Mononuclear cell (primary cell): ENCODE measurements around the gene ELMO2. TPM values are rescaled to one million over a fixed set of nuclear protein-coding genes. Genes with fewer than 3 reads are reported as not detected.
A peak's percentile ranks its signal among the peaks of the same experiment; 100 is the strongest.

Experiments used
- H3K27me3 ChIP-seq: 2 replicates; pipeline ENCODE4 v1.6.0; 2011; ENCODE audit warnings: low read length, control low read depth; ENCODE audit not compliant: insufficient read depth
- H3K4me1 ChIP-seq: 2 replicates; pipeline ENCODE4 v1.5.1; 2011; ENCODE audit warnings: mild to moderate bottlenecking, low read length, control low read depth; ENCODE audit not compliant: insufficient read depth
- H3K4me3 ChIP-seq: 2 replicates; pipeline ENCODE4 v1.5.1; 2011; ENCODE audit warnings: mild to moderate bottlenecking, low read length, moderate library complexity
- H3K9me3 ChIP-seq: 2 replicates; pipeline ENCODE4 v1.5.1; 2011; ENCODE audit warnings: low read depth, mild to moderate bottlenecking, control low read depth, low read length
- total RNA-seq: library from RNA; depleted of rRNA; stranded (reverse); fragments of >200 nt; gene quantifications from one replicate; pipeline ENCODE4 v1.2.3, GENCODE V29; 2012

Gene ELMO2
- total RNA-seq, 1 donor: 59.9 TPM

DNA sequence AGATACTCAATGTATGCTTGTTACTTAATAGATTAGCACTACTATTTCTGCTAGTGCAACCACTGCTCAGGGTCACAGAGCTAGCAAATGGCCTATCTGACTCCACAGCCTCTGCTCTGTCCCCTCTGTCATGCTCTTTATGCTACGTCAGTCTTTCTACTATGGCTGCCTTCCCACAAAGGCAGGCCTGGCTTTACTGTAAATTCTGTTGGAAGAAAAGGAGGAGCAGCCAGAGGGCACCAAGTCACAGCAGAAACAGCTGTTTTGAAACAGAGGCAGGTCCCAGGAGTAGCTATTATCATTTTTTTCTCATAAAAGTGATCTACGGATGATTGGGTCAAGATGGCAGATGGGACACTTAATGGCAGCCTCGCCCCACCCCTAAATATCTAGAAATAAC lies 10.0 kb upstream of the ELMO2 start:
- H3K9me3 ChIP-seq: no peaks in the 10 kb centered on the region
- no peak overlapping the region for H3K4me3 ChIP-seq
- no peaks in the 10 kb centered on the region for H3K27me3 ChIP-seq
- H3K4me1 ChIP-seq: no peaks in the 10 kb centered on the region

DNA sequence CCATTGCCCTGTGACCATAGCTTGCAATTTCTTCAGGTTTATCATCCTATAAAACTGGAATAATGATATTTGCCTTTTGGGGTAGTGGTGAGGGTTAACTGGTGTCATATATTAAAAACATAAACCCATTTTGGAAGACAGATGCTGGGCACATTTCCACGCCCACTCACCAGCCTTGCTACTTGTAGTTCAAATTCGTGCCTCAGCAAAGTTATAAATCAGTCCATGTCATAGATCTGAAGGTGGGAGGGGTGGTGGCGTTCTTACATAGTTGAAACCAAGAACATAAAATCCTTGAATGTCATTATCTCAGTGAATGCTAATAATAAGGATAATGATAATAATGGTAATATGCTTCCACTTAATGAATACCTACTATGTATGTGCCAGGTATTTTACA lies 9.4 kb upstream of the ELMO2 start:
- no peaks in the 10 kb centered on the region for H3K27me3 ChIP-seq
- no peak overlapping the region for H3K4me3 ChIP-seq
- peaks cover 2% of the 10 kb centered on the region for H3K4me1 ChIP-seq
- no peaks in the 10 kb centered on the region for H3K9me3 ChIP-seq

DNA sequence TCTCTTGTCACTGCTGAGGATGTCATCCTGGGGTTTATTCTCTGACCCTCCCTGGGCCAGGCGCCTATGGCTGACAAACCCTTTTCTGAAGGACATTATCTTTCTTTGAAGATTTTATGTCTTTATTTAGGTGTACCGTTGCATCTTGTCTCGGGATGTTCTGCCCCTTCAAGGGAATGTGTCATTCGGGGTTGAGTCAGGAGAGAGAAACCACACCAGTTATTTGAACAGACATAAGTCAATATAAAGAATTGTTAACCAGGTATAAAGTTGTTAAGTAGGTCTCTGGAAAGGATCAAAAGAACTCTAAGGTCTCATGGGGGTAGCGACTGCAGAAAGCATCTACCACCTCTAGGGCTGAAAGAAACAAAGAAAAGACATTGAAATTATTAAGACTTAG lies 8.2 kb upstream of the ELMO2 start:
- Histone ChIP-seq H3K9me3 (no peaks in the 10 kb centered on the region), H3K4me3 (no peak overlapping the region), H3K27me3 (no peaks in the 10 kb centered on the region), H3K4me1 (peaks cover 5% of the 10 kb centered on the region)

DNA sequence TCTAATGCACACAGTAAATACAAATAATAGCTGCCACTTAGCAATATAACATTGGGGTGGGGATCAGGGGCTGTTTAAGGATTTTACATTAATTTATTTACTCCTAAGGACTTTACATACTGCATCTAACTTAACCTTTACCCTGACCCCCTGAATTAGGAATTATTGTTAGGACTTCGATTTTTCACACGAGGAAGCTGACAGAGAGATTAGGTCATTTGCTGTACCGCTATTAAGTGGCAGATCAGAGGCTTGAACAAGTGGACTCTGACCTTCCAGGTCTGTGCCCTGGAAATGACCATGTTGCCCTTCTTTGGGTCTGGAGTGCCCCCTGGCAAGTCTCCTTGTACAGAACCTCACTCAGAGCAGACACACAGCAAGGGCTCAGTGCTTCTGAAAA lies 5.2 kb upstream of the ELMO2 start:
- no peaks in the 10 kb centered on the region for H3K27me3 ChIP-seq
- H3K9me3 ChIP-seq: no peaks in the 10 kb centered on the region
- no peak overlapping the region for H3K4me3 ChIP-seq
- peaks cover 14% of the 10 kb centered on the region for H3K4me1 ChIP-seq

DNA sequence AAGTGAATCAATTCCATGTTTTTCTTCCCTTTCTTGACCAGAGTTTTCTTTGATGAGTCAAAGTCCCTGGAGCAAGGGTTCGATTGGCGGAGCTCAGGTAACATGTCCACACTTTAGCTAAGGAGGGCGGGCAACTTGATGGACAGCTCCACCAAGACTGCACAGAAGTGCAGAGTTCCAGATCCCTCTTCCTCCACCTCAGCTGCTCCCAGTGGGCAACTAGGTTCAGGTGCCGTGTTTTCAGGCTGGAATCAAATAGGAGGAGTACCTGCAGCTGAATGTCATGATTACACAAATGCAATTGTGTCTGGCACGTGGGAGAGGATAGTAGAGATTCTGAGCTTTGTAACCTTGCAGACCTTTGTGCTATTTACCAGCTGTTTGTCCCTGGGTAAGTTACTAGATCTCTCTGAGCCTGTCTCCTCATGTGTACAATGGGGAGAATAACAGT lies 1.9 kb upstream of the ELMO2 start:
- H3K4me1 ChIP-seq: peaks cover 39% of the 10 kb centered on the region
- H3K27me3 ChIP-seq: no peaks in the 10 kb centered on the region
- H3K9me3 ChIP-seq: no peaks in the 10 kb centered on the region
- H3K4me3 ChIP-seq: no peak overlapping the region

DNA sequence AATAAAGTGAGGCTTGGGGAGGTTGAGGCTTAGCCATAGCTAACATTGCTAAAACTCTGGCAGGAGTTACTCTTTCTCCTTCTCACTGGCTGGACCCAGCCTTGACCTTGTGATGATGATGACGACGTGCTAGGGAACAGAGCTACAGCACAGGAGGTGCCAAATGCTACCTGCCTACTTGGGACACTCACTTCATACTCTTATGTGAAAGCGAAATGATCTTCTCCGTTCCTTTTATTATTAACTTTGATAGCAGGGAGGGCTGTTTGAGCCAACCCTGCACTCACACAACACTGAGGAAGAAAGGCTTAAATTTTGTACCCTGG lies 1.2 kb upstream of the ELMO2 start:
- Histone ChIP-seq H3K4me1 (peaks cover 45% of the 10 kb centered on the region), H3K27me3 (no peaks in the 10 kb centered on the region), H3K9me3 (no peaks in the 10 kb centered on the region), H3K4me3 (no peak overlapping the region)

DNA sequence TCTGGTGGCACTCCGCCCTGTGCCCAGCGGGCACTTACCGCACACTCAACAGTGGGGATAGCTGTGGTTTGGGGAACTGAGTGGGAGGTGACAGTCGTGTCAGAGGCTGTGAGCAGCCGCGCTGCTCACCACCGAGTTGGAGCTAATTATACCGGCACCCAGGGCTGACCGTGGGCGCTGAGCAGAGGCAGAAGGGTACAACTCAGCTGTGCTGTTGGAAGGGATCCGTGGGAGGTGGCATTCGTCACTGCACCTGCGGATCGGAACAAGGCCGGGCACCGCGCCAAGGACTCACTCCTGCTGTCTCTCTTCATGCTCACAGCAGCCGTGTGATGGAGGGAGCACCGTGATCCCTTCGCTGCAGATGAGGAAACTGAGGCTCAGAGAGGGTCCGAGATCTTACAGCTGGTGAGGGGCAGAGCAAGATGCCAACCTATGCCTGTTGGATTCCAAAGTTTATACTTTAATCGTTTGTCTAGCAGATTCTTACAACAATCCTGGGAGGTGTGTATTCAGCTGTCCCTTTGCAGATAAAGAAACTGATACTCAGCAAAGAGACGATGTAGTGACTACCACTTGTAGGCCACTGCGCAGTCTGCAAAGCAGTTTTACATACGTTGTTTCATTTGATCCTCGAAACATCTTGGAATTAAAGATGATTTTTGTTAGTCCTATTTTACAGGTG lies 713 bp upstream of the ELMO2 start:
- no peaks in the 10 kb centered on the region for H3K9me3 ChIP-seq
- H3K27me3 ChIP-seq: no peaks in the 10 kb centered on the region
- peak overlapping the region; percentile 90 for H3K4me3 ChIP-seq
- H3K4me1 ChIP-seq: peaks cover 51% of the 10 kb centered on the region

DNA sequence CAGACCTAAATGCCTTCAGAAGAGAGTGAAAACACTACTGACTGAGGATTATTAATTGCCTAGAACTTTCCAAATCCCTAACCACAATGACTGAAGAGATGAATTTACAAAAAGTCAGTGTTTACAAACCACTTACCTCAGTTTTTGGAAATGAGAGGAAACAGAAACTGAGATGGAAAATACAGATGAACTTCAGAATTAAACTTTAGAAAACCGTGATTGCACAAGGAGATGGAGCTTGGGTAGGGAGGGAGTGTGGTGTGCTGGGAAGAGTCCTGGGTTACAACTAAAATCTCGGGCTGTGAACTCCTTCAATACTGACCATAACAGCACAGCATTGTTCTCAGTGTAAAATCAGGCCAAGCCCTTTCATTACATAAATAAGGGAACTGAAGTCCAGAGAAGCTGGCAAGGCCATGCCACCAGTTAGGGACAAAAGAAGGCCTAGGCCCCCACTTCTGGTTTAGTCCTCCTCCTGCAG lies 4.0 kb downstream of the ELMO2 start:
- Histone ChIP-seq H3K9me3 (no peaks in the 10 kb centered on the region), H3K4me3 (no peak overlapping the region), H3K27me3 (no peaks in the 10 kb centered on the region), H3K4me1 (peaks cover 85% of the 10 kb centered on the region)

DNA sequence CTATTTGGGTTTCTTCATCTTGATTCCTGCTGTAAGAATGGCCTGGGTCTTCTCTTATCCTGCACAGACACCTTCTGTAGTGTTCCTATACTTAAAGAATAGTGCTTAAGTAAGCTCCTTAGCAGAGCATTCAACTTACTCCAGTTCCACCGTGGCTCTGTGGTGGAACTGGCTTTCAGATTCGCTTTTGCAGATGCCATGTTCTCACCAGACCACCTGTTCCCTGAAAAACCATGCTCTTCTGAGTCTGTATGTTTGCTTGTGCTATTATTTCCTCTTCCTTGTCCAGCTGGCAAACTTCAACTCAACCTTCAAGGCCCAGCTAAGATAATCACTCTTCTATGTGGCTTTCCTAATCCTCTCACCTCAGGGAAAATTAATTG lies 4.9 kb downstream of the ELMO2 start:
- H3K4me1 ChIP-seq: peaks cover 88% of the 10 kb centered on the region
- no peaks in the 10 kb centered on the region for H3K9me3 ChIP-seq
- H3K4me3 ChIP-seq: no peak overlapping the region
- H3K27me3 ChIP-seq: no peaks in the 10 kb centered on the region

DNA sequence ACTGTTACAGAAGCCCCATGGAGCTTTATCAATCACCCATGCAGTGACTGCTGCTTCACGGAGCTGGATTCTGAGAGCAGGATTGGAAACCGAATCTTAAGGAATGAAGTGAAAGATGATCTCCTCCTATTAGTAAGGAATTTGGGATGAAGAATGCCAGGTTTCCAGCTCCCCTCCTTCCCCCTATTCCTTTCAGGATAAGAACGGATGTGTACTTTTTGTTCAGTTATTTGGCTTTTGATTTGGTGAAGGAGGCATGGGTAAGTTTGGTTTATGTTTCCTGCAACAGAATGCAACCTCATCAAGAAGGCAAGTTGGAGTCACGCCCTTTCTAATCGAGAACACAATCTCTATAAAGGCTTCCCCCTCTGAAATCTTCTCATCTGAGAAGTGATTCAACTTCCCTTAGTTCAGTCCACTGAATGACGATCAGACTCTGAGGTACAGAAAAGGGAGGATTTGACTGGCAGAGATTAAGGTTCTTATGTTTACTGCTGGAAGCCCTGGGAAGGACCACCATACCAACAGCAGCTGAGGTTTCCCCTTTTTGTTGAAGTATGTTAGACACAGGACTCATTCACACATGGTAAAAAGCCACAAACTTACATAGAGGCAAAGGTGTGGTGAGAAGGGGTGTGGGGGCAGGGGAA lies 5.5 kb downstream of the ELMO2 start:
- Histone ChIP-seq H3K27me3 (no peaks in the 10 kb centered on the region), H3K4me1 (peaks cover 94% of the 10 kb centered on the region), H3K9me3 (no peaks in the 10 kb centered on the region), H3K4me3 (no peak overlapping the region)

DNA sequence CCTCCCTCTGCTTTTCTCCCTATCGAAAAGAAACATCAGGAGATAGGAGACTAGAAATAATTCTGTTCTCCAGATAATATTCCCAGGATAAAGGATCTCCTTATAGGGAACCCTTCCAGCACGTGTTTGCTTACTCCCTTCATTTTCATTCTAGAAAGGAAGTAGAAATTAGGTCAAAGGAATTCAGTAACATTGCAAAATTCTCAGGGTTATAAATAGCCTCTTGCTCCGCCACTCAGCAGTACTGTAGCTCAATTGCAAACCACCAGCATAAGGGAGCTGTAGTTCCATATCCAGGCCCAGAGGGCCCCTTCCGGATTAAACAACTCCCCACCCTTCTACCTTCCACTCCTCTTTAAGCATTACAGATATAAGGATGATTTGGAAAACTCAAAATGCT lies 6.2 kb downstream of the ELMO2 start:
- H3K4me1 ChIP-seq: peaks cover 94% of the 10 kb centered on the region
- no peak overlapping the region for H3K4me3 ChIP-seq

DNA sequence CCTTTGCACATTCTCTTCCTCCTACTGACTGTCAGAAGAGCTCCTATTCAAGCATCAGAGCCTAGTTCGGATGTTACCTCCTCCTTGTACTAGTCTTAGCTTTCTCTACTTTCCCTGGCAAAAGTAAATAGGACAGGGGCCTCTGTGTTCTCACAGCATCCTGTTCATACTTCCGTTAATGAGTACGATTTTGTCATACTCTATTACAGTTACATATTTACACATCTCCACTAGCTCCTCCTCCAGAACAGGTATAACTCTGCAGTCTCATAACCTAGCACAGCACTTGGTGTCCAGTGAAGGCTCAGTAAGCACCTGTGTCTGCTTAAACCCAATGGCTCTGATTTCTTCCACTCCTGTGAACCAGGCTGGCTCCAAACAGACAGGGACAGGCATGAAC lies 7.0 kb downstream of the ELMO2 start:
- Histone ChIP-seq H3K27me3 (no peaks in the 10 kb centered on the region), H3K4me1 (peaks cover 95% of the 10 kb centered on the region), H3K9me3 (no peaks in the 10 kb centered on the region), H3K4me3 (no peak overlapping the region)

More for the DNA sequence above, 6.2 kb downstream of the ELMO2 start:
- H3K27me3 ChIP-seq: no peaks in the 10 kb centered on the region
- H3K9me3 ChIP-seq: no peaks in the 10 kb centered on the region

DNA sequence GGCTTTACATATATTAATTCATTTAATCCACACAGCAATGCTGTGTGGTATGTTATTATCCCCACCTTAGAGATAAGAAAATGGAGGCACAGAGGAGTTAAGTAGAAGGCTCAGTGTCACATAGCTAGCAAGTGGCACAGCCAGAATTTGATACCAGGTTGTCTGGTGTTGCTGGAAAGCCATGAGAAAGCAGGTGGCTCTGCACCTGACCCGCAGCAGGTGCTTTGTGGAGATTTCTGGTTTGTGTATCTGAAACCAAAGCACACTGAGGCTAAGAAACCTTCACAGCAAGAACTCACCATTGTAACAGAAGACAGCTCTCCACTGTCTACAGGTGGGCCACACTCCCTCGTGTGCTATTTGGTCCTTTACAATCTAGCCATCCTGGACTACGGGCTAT lies 7.5 kb downstream of the ELMO2 start:
- peaks cover 95% of the 10 kb centered on the region for H3K4me1 ChIP-seq
- H3K9me3 ChIP-seq: no peaks in the 10 kb centered on the region
- no peak overlapping the region for H3K4me3 ChIP-seq
- H3K27me3 ChIP-seq: no peaks in the 10 kb centered on the region

DNA sequence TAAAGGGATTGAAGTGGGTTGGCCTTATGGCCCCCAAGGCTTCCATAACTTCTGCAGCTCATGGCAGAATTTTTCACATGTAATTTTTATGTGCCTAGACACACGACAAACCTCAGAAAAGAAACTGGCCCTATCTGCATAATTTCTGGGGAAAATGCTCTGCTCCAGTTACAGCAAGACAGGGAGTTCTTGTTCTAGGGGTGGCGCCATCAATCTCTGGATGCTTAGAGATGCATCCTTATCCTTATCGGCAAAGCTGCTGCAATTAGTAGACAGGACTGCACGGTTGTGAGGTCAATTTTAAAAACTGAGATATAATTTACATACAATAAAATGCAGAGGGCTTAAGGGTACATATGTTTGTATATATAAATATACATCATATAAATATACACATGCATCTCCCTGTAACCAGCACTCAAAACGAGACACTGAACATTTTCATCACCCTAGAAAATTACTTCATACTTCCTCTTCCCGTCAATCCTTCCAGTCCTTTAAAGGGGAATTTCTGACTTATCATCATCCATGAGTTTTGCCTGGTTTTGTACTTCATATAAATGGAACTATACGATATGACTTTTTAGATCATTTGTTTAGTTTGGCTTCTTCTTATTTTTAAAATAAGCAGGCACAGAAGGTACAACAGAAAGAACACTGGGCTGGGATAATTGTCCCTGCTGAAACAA lies 10.2 kb downstream of the ELMO2 start:
- peaks cover 68% of the 10 kb centered on the region for H3K4me1 ChIP-seq

DNA sequence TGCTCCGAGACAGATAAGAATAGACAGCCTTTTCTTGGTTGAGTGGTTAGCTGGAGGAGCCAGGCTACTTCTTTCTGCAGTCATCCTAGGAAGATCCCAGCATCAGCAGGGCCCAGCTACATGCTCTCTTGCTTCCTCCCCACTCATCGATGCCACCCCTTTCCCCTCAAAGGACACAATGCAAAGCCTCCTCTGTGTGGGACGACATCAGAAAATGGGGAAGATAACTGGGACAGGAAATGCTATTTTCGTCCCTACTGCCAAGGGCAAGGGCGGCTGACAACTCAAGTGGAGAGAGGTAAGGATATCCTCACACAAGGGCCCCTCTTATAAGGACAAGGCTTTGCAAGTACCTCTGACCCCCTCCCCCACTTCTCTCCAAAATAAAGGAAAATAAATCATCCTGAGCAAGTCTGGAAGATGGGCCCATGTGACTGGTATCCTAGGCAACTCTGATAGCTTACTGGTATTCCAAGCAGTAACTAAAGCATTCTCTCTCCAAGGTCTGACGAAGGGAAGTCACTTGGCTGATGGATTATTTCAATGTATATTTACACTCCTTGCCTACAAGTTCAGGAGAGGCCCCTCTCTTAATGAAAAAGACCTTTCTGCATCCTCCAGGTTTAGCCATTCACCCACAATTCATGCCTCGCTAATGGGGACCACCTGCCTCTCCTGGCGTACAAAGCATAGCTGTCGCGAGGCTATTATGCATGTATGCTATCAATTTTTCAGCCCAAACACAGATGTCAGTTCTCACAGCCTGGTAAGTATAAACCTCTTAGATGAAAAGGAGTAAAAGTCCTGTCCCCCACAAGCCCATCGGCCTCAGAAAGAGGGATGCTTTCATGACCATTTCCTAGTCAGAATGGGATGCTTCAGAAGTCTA lies 11.3 kb downstream of the ELMO2 start:
- H3K4me3 ChIP-seq: no peak overlapping the region
- H3K9me3 ChIP-seq: no peaks in the 10 kb centered on the region
- H3K4me1 ChIP-seq: peaks cover 58% of the 10 kb centered on the region
- H3K27me3 ChIP-seq: no peaks in the 10 kb centered on the region

More for the DNA sequence above, 10.2 kb downstream of the ELMO2 start:
- Histone ChIP-seq H3K9me3 (no peaks in the 10 kb centered on the region), H3K4me3 (no peak overlapping the region), H3K27me3 (no peaks in the 10 kb centered on the region)
